GM19372 (cell line): ENCODE results near the gene C16orf96.

Experiments used
- ATAC-seq: cut with Tn5 transposase; IDR thresholded peaks from one replicate; pipeline ENCODE4 v1.9.1; 2021; ENCODE audit warnings: mild to moderate bottlenecking, low read depth, moderate library complexity; ENCODE audit not compliant: unreplicated experiment

Gene C16orf96

DNA sequence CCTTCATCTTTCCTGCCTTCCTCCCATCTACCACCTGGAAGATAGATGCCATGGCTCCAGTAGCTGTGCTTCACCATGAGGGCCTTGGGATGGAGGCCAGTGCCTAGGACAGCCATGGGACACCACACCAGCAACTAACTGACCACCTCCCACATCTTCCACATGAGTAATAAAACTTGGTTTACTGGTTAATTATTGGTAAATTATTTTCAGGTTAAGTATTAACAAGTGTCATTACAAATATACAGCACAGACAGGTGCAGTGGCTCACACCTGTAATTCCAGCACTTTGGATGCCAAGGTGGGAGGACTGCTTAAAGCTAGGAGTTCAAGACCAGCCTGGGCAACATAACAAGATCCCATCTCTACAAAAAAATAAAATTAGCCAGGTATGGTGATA is 31.6 kb upstream of the C16orf96 start:
- ATAC-seq: no peak

- ATAC-seq: no peak
Observed at GRCh38 chr16:4525069-4525468, 31.1 kb upstream of the C16orf96 start.

DNA sequence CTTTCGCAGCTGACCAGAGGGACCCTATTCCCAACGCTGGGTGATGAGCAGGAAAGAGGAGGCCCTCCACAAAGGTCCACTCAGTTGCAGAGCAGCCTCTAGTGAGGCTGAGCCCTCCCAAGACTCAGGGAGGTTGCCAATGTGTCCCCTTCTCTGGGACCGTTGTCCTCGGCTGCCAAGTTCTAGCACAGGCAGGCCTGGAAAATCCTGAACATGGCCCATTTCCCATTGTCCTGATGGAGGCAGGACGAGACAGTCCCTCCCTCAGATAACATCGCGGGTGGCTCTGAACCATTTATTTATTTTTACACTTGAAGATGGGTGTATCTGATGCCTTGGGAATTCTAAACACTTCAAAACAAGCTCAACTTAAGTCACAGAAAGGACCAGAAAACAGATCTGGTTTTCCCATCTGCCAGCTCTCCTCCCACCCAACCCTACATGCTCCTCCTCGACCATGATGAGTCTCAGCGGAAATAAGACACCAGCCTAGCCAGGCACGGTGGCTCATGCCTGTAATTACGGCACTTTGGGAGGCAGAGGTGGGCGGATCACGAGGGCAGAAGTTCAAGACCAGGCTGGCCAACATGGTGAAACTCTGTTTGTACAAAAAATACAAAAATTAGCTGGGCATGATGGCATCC is 30.4 kb upstream of the C16orf96 start:
- no peak for ATAC-seq

DNA sequence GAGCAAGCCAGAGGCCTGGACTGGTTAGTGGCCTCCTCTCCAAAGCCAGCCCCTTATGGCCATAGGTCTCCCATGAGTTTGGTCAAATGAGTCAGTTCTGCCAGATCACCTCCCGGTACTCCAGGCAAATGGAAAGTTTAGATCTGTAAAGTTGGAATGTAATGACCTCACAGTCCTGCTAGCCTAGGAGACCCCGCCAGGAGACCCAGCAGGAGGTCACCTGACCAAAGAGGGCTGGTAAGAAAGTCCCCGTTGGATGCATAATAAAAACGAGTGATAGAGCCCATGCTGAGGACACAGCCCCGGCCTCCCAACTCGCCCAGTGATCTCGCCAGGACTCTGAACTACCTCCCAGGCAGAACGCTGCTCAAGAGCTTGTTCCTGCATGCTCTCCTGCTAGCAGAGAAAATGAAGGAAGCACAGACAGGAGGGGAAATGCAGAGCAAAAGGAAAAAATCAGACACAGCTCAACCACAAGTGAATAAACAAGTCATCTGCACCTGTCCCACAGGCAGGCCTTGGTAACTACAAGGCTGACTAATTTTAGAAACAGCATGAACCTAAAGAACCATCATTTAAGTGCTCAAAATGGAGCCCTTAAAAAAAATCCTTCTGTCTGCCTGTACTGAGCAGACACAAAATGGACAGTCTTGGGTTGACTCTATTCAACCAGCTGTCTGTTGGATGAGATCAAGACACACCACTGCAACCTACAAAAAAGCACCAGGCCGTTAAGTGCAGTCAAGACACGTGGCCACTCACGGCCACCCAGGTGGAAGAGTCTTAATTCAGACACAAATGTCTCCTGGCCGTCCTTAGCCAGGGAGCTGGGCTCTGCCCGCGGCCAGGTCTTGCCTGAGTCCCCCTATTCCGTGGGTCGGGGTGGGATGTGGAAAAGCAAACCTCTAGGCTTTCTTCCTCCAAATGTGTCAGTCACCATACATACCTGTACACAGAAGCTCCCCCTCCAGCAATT is 26.8 kb upstream of the C16orf96 start:
- no peak for ATAC-seq

DNA sequence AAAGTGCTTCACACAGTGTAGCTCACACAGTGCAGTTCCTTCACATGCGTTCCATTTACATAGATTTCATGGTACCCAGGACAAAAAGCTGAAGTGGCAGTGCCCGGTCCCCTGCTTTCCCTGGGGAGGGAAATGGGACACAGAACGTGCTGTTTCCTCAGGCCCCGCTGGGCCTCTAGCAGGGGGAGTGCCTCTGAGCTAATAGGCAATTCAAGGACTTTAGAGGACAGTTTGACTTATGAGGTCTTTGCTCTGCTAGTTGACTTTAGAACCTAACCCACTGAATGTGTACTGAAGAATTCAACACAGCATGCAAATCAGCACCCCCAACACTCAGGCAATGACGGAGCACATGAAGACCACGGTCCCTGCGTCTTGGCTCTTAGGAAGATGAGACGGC is 24.3 kb upstream of the C16orf96 start:
- ATAC-seq: no peak

GRCh38 chr16:4532238-4532637 is 23.9 kb upstream of the C16orf96 start:
- ATAC-seq: no peak

GRCh38 chr16:4533490-4533889 is 22.6 kb upstream of the C16orf96 start:
- no peak for ATAC-seq

DNA sequence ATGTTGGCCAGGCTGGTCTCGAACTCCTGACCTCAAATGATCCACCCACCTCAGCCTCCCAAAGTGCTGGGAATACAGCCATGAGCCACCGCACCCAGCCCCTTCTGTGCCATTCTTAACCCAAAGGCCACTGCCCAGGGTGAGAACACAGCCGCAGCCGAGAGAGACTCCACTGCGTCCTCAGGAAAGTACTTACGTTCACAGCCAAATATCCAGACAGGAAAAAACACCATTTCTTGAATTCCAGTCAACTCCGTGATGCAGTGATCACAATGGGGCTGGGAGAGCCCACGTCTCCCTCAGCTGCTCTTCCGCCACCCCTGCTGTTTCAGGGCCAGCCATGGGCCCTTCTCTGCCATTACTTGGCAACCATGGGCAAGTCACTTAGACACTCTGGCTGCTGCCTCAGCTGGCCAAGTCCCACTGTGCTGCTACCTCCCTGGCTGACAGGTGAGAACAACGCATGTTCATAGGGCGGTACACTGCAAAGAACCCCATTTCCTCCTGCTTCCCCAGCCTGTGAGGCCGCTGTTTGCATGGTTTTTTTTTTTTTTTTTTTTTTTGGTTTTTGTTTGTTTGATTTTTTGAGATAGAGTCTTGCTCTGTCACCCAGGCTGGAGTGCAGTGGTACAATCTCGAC is 21.9 kb upstream of the C16orf96 start:
- ATAC-seq: no peak

- no peak for ATAC-seq
Observed at GRCh38 chr16:4535627-4536108, 20.5 kb upstream of the C16orf96 start.

- ATAC-seq: no peak
Observed at GRCh38 chr16:4536391-4537106, 19.6 kb upstream of the C16orf96 start.

- ATAC-seq: peak; percentile 18
Observed at GRCh38 chr16:4537376-4538343, 18.5 kb upstream of the C16orf96 start.

DNA sequence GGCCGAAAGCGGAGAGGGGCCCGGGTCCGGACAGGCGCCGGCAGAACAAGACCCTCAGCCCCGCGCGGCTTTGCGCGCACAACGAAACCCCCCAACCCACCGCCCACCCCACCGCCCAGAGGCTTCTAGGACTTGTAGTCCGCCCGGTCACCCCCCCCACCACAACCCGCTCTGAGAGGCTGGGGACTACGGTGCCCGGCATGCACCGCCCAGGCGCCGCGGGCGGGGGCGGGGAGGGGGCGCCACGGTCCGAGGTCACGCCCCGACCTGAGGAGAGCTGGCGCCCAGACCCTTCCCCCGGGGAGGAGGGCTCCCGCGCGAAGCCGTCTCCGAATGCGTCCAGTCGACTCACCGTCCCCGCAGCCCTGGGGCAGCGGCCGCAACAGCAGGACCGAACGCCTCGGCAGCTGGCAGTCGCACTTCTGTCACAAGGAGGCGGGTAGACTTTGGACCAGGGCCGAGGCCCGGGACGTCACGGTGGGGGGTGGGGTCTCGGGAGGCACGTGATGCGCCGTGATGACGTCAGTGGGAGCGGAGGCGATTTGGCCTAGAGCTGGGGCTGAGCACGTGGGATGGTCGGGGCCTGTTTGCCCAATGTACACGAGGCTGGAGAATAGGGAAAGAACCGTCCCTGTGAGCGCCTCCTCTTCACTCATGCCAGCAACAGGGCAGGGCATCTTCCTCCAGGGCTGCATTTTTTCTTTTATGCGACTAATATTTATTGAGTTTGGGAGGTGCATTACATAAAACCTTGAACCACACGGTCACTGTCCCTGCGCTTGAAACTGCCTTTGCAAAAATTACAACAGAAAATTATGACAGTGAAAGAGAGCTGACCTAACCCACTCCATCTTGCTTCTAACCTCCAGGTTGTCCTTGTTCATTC is 17.5 kb upstream of the C16orf96 start, which contains the start of gene CDIP1:
Gene CDIP1, minus strand, starts transcription at position 424 of the 886 bp plus-strand sequence. CDS start 24,643 bp downstream, outside the sequence.
- ATAC-seq: peak; percentile 76

DNA sequence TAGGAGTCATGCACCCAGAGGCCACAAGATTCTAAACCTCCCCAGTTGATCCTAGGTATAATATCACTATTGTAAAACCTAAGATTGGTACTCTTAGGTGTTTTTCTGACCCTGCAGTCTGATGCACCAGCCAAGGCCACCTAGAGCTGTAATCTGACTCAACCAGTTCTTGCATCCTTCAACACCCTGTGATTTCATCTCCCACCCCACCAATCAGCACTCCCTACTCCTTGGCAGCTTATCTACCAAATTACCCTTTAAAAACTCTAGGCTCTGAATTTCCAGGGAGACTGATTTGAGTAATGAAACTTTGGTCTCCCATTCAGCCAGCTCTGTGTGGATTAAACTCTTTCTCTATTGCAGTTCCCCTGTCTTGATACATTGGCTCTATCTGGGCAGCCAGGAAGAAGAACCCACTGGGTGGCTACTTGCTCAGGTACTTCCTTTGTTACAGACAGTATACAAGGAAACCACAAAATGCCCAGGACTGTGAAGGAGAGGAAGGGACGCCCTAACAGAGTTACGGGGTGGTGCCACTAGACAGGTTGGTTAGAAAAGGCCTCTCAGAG is 16.3 kb upstream of the C16orf96 start:
- no peak for ATAC-seq

- no peak for ATAC-seq
Observed at GRCh38 chr16:4544473-4544872, 11.7 kb upstream of the C16orf96 start.

DNA sequence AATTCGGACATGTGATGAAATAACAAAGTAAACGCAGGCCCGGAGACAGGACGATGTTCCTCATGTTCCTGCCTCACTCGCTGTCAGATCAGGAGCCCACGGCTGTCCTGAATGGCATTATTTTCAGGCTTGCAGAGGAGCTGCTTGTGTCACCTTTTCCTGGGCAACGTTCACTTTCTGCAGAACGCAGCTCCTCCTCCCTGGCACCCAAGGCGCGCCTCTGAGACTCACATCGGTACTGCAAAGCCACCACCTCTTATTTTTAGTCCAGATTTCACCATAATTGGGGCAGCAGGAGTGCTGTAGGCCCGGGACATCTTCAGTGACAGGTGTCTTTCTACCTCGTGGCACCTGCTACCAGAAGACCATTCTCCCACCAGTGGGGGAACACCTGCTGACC is 8.0 kb upstream of the C16orf96 start:
- ATAC-seq: no peak

DNA sequence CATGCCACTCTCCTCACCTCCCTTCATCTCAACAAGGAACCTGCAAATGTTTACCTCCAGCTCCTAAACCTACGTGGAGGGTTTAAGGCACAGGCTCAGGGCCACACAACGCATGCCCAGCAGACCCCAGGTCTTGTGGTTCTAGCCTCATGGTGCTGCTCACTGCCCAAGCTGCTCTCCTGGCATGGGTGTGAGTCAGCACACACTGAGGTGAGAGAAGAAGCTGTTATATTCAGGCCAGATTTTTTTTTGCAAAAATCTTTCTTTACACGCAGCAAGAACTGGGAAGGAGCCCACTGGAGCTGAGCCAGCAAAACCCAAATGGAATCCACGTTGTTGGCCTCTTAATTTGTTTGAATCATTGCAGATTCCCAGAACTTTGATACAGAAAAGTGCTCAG is 5.5 kb upstream of the C16orf96 start:
- no peak for ATAC-seq

- ATAC-seq: no peak
Observed at GRCh38 chr16:4552541-4552940, 3.6 kb upstream of the C16orf96 start.

- ATAC-seq: no peak
Observed at GRCh38 chr16:4556580-4556979, 440 bp downstream of the C16orf96 start.
